Dendritic cell treated with granulocyte-macrophage colony-stimulating factor and Interleukin-4, amounts not matched to agents 40 ng/mL and 50 ng/mL, for 4 days (primary cell): ENCODE data around the gene CXXC5.

Experiments
- H3K27ac Mint-ChIP-seq: one replicate; pipeline ENCODE4 v1.8.0; 2022; ENCODE audit warnings: mild to moderate bottlenecking, mixed read lengths
- H3K27me3 Mint-ChIP-seq: one replicate; pipeline ENCODE4 v1.8.0; 2022; ENCODE audit warnings: mild to moderate bottlenecking, mixed read lengths
- H3K36me3 Mint-ChIP-seq: one replicate; pipeline ENCODE4 v1.8.0; 2022; ENCODE audit warnings: low read depth, mixed read lengths
- H3K4me1 Mint-ChIP-seq: one replicate; pipeline ENCODE4 v1.8.0; 2022; ENCODE audit warnings: low read depth, mixed read lengths
- H3K4me3 Mint-ChIP-seq: one replicate; pipeline ENCODE4 v1.8.0; 2022; ENCODE audit warnings: mild to moderate bottlenecking, moderate library complexity, mixed read lengths
- H3K9me3 Mint-ChIP-seq: one replicate; pipeline ENCODE4 v1.8.0; 2022; ENCODE audit warnings: mixed read lengths
- intact Hi-C: fragments of 100-400 bp; cut with micrococcal nuclease; formaldehyde crosslinking; loops from one replicate; pipeline ENCODE4 v1.15.0; 2022

CXXC5 gene

GRCh38 chr5:139699351-139699750, 51.2 kb downstream of the CXXC5 start:
- no peak overlapping the region for H3K4me3 Mint-ChIP-seq
- intact Hi-C loops, result loop anchor here (5.0 kb wide), 1 partner anchor 48 kb away; no protein-coding TSS in a partner anchor
- H3K27me3 Mint-ChIP-seq, result peaks cover 71% of the 10 kb centered on the region
- no peaks in the 10 kb centered on the region for H3K36me3 Mint-ChIP-seq
- H3K9me3 Mint-ChIP-seq, result no peaks in the 10 kb centered on the region
- H3K4me1 Mint-ChIP-seq, result peaks cover 67% of the 10 kb centered on the region
- H3K27ac Mint-ChIP-seq, result no peak overlapping the region

- peaks cover 74% of the 10 kb centered on the region for H3K27me3 Mint-ChIP-seq
- no peaks in the 10 kb centered on the region for H3K36me3 Mint-ChIP-seq
- no peak overlapping the region for H3K4me3 Mint-ChIP-seq
- H3K9me3 Mint-ChIP-seq, result no peaks in the 10 kb centered on the region
- peaks cover 68% of the 10 kb centered on the region for H3K4me1 Mint-ChIP-seq
- H3K27ac Mint-ChIP-seq, result no peak overlapping the region
- intact Hi-C loops, result no loop called here
These were observed 52.5 kb downstream of the CXXC5 start for GRCh38 chr5:139700711-139701055.

- peak overlapping the region; percentile 44 for H3K4me3 Mint-ChIP-seq
- no peak overlapping the region for H3K27ac Mint-ChIP-seq
- no peaks in the 10 kb centered on the region for H3K9me3 Mint-ChIP-seq
- no peaks in the 10 kb centered on the region for H3K36me3 Mint-ChIP-seq
- intact Hi-C loops, result no loop called here
- peaks cover 66% of the 10 kb centered on the region for H3K4me1 Mint-ChIP-seq
- H3K27me3 Mint-ChIP-seq, result peaks cover 74% of the 10 kb centered on the region
These were observed 53.0 kb downstream of the CXXC5 start for GRCh38 chr5:139701056-139701741.

GRCh38 chr5:139702548-139702947, 54.4 kb downstream of the CXXC5 start:
- intact Hi-C loops, result no loop called here
- no peaks in the 10 kb centered on the region for H3K36me3 Mint-ChIP-seq
- H3K9me3 Mint-ChIP-seq, result no peaks in the 10 kb centered on the region
- H3K4me3 Mint-ChIP-seq, result no peak overlapping the region
- peaks cover 52% of the 10 kb centered on the region for H3K4me1 Mint-ChIP-seq
- no peak overlapping the region for H3K27ac Mint-ChIP-seq
- H3K27me3 Mint-ChIP-seq, result peaks cover 79% of the 10 kb centered on the region

- Mint-ChIP-seq H3K36me3 (no peaks in the 10 kb centered on the region), H3K27ac (no peak overlapping the region), H3K4me3 (no peak overlapping the region), H3K27me3 (peaks cover 80% of the 10 kb centered on the region), H3K4me1 (peaks cover 48% of the 10 kb centered on the region), H3K9me3 (no peaks in the 10 kb centered on the region)
- intact Hi-C loops, result no loop called here
These were observed 56.6 kb downstream of the CXXC5 start for GRCh38 chr5:139704748-139705147.

GRCh38 chr5:139705191-139705590, 57.0 kb downstream of the CXXC5 start:
- intact Hi-C loops, result no loop called here
- Mint-ChIP-seq H3K9me3 (no peaks in the 10 kb centered on the region), H3K36me3 (no peaks in the 10 kb centered on the region), H3K4me1 (peaks cover 52% of the 10 kb centered on the region), H3K4me3 (no peak overlapping the region), H3K27ac (no peak overlapping the region), H3K27me3 (peaks cover 83% of the 10 kb centered on the region)

GRCh38 chr5:139705655-139706587, 57.8 kb downstream of the CXXC5 start:
- Mint-ChIP-seq H3K27ac (no peak overlapping the region), H3K27me3 (peaks cover 83% of the 10 kb centered on the region), H3K9me3 (no peaks in the 10 kb centered on the region), H3K36me3 (no peaks in the 10 kb centered on the region), H3K4me1 (peaks cover 53% of the 10 kb centered on the region), H3K4me3 (no peak overlapping the region)
- intact Hi-C loops, result no loop called here

GRCh38 chr5:139707445-139708003, 59.4 kb downstream of the CXXC5 start:
- H3K27me3 Mint-ChIP-seq, result peaks cover 80% of the 10 kb centered on the region
- intact Hi-C loops, result no loop called here
- H3K27ac Mint-ChIP-seq, result no peak overlapping the region
- H3K4me1 Mint-ChIP-seq, result peaks cover 52% of the 10 kb centered on the region
- H3K9me3 Mint-ChIP-seq, result no peaks in the 10 kb centered on the region
- H3K4me3 Mint-ChIP-seq, result no peak overlapping the region
- no peaks in the 10 kb centered on the region for H3K36me3 Mint-ChIP-seq

- peaks cover 82% of the 10 kb centered on the region for H3K27me3 Mint-ChIP-seq
- no peak overlapping the region for H3K4me3 Mint-ChIP-seq
- H3K9me3 Mint-ChIP-seq, result no peaks in the 10 kb centered on the region
- H3K4me1 Mint-ChIP-seq, result peaks cover 49% of the 10 kb centered on the region
- no peak overlapping the region for H3K27ac Mint-ChIP-seq
- H3K36me3 Mint-ChIP-seq, result no peaks in the 10 kb centered on the region
- intact Hi-C loops, result no loop called here
These were observed 60.3 kb downstream of the CXXC5 start for GRCh38 chr5:139708434-139708861.

GRCh38 chr5:139708877-139709581, 60.9 kb downstream of the CXXC5 start:
- Mint-ChIP-seq H3K36me3 (no peaks in the 10 kb centered on the region), H3K27ac (no peak overlapping the region), H3K4me1 (peaks cover 49% of the 10 kb centered on the region), H3K9me3 (no peaks in the 10 kb centered on the region), H3K27me3 (peaks cover 80% of the 10 kb centered on the region), H3K4me3 (peak overlapping the region; percentile 45)
- intact Hi-C loops, result no loop called here

GRCh38 chr5:139709582-139710318, 61.6 kb downstream of the CXXC5 start:
- H3K27me3 Mint-ChIP-seq, result peaks cover 80% of the 10 kb centered on the region
- H3K4me1 Mint-ChIP-seq, result peaks cover 49% of the 10 kb centered on the region
- intact Hi-C loops, result no loop called here
- H3K36me3 Mint-ChIP-seq, result no peaks in the 10 kb centered on the region
- no peaks in the 10 kb centered on the region for H3K9me3 Mint-ChIP-seq
- no peak overlapping the region for H3K27ac Mint-ChIP-seq
- peak overlapping the region; percentile 45 for H3K4me3 Mint-ChIP-seq

GRCh38 chr5:139710319-139711066, 62.3 kb downstream of the CXXC5 start:
- no peaks in the 10 kb centered on the region for H3K36me3 Mint-ChIP-seq
- H3K27ac Mint-ChIP-seq, result no peak overlapping the region
- peaks cover 75% of the 10 kb centered on the region for H3K27me3 Mint-ChIP-seq
- H3K9me3 Mint-ChIP-seq, result no peaks in the 10 kb centered on the region
- peak overlapping the region; percentile 77 for H3K4me3 Mint-ChIP-seq
- H3K4me1 Mint-ChIP-seq, result peaks cover 46% of the 10 kb centered on the region
- intact Hi-C loops, result no loop called here
